ENCODE results near the gene OLIG2. TPM values are rescaled to one million over a fixed set of nuclear protein-coding genes. Genes with fewer than 3 reads are reported as not detected.

OLIG2 gene
- total RNA-seq, 2 experiments from 2014 or later: not detected

DNA sequence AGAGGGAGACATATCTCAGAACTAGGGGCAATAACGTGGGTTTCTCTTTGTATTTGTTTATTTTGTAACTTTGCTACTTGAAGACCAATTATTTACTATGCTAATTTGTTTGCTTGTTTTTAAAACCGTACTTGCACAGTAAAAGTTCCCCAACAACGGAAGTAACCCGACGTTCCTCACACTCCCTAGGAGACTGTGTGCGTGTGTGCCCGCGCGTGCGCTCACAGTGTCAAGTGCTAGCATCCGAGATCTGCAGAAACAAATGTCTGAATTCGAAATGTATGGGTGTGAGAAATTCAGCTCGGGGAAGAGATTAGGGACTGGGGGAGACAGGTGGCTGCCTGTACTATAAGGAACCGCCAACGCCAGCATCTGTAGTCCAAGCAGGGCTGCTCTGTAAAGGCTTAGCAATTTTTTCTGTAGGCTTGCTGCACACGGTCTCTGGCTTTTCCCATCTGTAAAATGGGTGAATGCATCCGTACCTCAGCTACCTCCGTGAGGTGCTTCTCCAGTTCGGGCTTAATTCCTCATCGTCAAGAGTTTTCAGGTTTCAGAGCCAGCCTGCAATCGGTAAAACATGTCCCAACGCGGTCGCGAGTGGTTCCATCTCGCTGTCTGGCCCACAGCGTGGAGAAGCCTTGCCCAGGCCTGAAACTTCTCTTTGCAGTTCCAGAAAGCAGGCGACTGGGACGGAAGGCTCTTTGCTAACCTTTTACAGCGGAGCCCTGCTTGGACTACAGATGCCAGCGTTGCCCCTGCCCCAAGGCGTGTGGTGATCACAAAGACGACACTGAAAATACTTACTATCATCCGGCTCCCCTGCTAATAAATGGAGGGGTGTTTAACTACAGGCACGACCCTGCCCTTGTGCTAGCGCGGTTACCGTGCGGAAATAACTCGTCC is 1.3 kb upstream of the OLIG2 start:
- Histone ChIP-seq H3K9me3 (ENCODE audit: low read length) (no peaks in the 10 kb centered on the region), H4K20me1 (ENCODE audit: insufficient read depth, low read length) (no peaks in the 10 kb centered on the region), H3K79me2 (ENCODE audit: insufficient read depth, low read depth, low read length) (no peaks in the 10 kb centered on the region), H3K27ac (ENCODE audit: low read depth, low read length, poor library complexity, severe bottlenecking) (no peak overlapping the region), H2AFZ (ENCODE audit: low read length) (no peak overlapping the region), H3K4me3 (ENCODE audit: low read depth, low read length, poor library complexity, severe bottlenecking) (no peak overlapping the region), H3K36me3 (ENCODE audit: insufficient read depth, low read length) (no peaks in the 10 kb centered on the region), H3K4me2 (ENCODE audit: low read length) (no peak overlapping the region), H3K9me2 (ENCODE audit: insufficient read depth, low read length) (no peaks in the 10 kb centered on the region), H3K4me1 (ENCODE audit: insufficient read depth, low read length, poor library complexity, severe bottlenecking) (no peaks in the 10 kb centered on the region)
- ChIA-PET POLR2A (no interaction called here), CTCF (ENCODE audit: unreplicated experiment) (no interaction called here)
- intact Hi-C loops (cut with micrococcal nuclease; ENCODE audit: unreplicated experiment): no loop called here
- TF ChIP-seq, protein P1, sequence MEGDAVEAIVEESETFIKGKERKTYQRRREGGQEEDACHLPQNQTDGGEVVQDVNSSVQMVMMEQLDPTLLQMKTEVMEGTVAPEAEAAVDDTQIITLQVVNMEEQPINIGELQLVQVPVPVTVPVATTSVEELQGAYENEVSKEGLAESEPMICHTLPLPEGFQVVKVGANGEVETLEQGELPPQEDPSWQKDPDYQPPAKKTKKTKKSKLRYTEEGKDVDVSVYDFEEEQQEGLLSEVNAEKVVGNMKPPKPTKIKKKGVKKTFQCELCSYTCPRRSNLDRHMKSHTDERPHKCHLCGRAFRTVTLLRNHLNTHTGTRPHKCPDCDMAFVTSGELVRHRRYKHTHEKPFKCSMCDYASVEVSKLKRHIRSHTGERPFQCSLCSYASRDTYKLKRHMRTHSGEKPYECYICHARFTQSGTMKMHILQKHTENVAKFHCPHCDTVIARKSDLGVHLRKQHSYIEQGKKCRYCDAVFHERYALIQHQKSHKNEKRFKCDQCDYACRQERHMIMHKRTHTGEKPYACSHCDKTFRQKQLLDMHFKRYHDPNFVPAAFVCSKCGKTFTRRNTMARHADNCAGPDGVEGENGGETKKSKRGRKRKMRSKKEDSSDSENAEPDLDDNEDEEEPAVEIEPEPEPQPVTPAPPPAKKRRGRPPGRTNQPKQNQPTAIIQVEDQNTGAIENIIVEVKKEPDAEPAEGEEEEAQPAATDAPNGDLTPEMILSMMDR (conservative IDR thresholded peaks at IDR 0.05; ENCODE audit: low read length): no peak
- TF ChIP-seq EZH2phosphoT487 (IDR thresholded peaks at IDR 0.05; ENCODE audit: borderline replicate concordance, low read depth, low read length): no peak
- no TSS peak for BruUV-seq (replicated peaks)
- DNase-seq (ENCODE audit: low spot score): no peak

DNA sequence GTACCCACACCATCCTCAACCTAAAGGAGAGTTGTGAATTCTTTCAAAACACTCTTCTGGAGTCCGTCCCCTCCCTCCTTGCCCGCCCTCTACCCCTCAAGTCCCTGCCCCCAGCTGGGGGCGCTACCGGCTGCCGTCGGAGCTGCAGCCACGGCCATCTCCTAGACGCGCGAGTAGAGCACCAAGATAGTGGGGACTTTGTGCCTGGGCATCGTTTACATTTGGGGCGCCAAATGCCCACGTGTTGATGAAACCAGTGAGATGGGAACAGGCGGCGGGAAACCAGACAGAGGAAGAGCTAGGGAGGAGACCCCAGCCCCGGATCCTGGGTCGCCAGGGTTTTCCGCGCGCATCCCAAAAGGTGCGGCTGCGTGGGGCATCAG is 638 bp upstream of the OLIG2 start:
- no peak overlapping the region for H2AFZ ChIP-seq (ENCODE audit: low read length)
- no peaks in the 10 kb centered on the region for H3K36me3 ChIP-seq (ENCODE audit: insufficient read depth, low read length)
- H3K4me1 ChIP-seq (ENCODE audit: insufficient read depth, low read length, poor library complexity, severe bottlenecking): no peaks in the 10 kb centered on the region
- no peak overlapping the region for H3K4me2 ChIP-seq (ENCODE audit: low read length)
- no peaks in the 10 kb centered on the region for H3K79me2 ChIP-seq (ENCODE audit: insufficient read depth, low read depth, low read length)
- no peaks in the 10 kb centered on the region for H4K20me1 ChIP-seq (ENCODE audit: insufficient read depth, low read length)
- H3K27ac ChIP-seq (ENCODE audit: low read depth, low read length, poor library complexity, severe bottlenecking): no peak overlapping the region
- no peak for TF ChIP-seq EZH2phosphoT487 (IDR thresholded peaks at IDR 0.05; ENCODE audit: borderline replicate concordance, low read depth, low read length)
- TF ChIP-seq, protein P1 (conservative IDR thresholded peaks at IDR 0.05; ENCODE audit: low read length): no peak
- ChIA-PET POLR2A (no interaction called here), CTCF (ENCODE audit: unreplicated experiment) (no interaction called here)
- H3K9me2 ChIP-seq (ENCODE audit: insufficient read depth, low read length): no peaks in the 10 kb centered on the region
- DNase-seq (ENCODE audit: low spot score): no peak
- intact Hi-C loops (cut with micrococcal nuclease; ENCODE audit: unreplicated experiment): no loop called here
- no TSS peak for BruUV-seq (replicated peaks)
- H3K9me3 ChIP-seq (ENCODE audit: low read length): no peaks in the 10 kb centered on the region
- H3K4me3 ChIP-seq (ENCODE audit: low read depth, low read length, poor library complexity, severe bottlenecking): no peak overlapping the region

DNA sequence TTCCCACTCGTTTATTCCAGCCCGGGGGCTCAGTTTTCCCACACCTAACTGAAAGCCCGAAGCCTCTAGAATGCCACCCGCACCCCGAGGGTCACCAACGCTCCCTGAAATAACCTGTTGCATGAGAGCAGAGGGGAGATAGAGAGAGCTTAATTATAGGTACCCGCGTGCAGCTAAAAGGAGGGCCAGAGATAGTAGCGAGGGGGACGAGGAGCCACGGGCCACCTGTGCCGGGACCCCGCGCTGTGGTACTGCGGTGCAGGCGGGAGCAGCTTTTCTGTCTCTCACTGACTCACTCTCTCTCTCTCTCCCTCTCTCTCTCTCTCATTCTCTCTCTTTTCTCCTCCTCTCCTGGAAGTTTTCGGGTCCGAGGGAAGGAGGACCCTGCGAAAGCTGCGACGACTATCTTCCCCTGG is 716 bp downstream of the OLIG2 start:
- Histone ChIP-seq H3K36me3 (ENCODE audit: insufficient read depth, low read length) (no peaks in the 10 kb centered on the region), H3K9me2 (ENCODE audit: insufficient read depth, low read length) (no peaks in the 10 kb centered on the region), H3K4me2 (ENCODE audit: low read length) (no peak overlapping the region), H4K20me1 (ENCODE audit: insufficient read depth, low read length) (no peaks in the 10 kb centered on the region), H3K4me1 (ENCODE audit: insufficient read depth, low read length, poor library complexity, severe bottlenecking) (no peaks in the 10 kb centered on the region), H3K79me2 (ENCODE audit: insufficient read depth, low read depth, low read length) (no peaks in the 10 kb centered on the region), H3K9me3 (ENCODE audit: low read length) (no peaks in the 10 kb centered on the region), H3K4me3 (ENCODE audit: low read depth, low read length, poor library complexity, severe bottlenecking) (no peak overlapping the region), H2AFZ (ENCODE audit: low read length) (no peak overlapping the region), H3K27ac (ENCODE audit: low read depth, low read length, poor library complexity, severe bottlenecking) (no peak overlapping the region)
- TF ChIP-seq EZH2phosphoT487 (IDR thresholded peaks at IDR 0.05; ENCODE audit: borderline replicate concordance, low read depth, low read length): no peak
- TF ChIP-seq, protein P1 (conservative IDR thresholded peaks at IDR 0.05; ENCODE audit: low read length): no peak
- no TSS peak for BruUV-seq (replicated peaks)
- intact Hi-C loops (cut with micrococcal nuclease; ENCODE audit: unreplicated experiment): no loop called here
- no peak for DNase-seq (ENCODE audit: low spot score)
- POLR2A ChIA-PET: no interaction called here
- CTCF ChIA-PET (ENCODE audit: unreplicated experiment): no interaction called here

All from OCI-LY7 (cell line).